A673 (cell line): Measurements from ENCODE around the gene CDK5RAP3. TPM values are rescaled to one million over a fixed set of nuclear protein-coding genes. Genes with fewer than 3 reads are reported as not detected.
A peak's percentile ranks its signal among the peaks of the same experiment; 100 is the strongest.

Experiments
- BruUV-seq: library from RNA; stranded (reverse); fragments of 400-500 nt; replicated peaks from 2 replicates; lab custom pipeline; 2021; lab: Mats Ljungman, UMichigan
- CTCF ChIA-PET: fragments of 300-600 bp; sonication (Branson Sonifier 250); formaldehyde crosslinking; loops from one replicate; lab custom pipeline; 2022; ENCODE audit warnings: antibody characterized with exemption; lab: Charles Lee
- POLR2A ChIA-PET: fragments of 300-600 bp; sonication (Branson Sonifier 250); formaldehyde crosslinking; loops from one replicate; lab custom pipeline; 2022; ENCODE audit warnings: antibody characterized with exemption; ENCODE audit not compliant: low non-redundant PET; lab: Charles Lee
- DNase-seq: peaks from one replicate; pipeline ENCODE4 v3.0.0-alpha.2; 2015; ENCODE audit warnings: low spot score
- H3K27ac ChIP-seq: fragments of 200-600 bp; sonication (generic); 2 replicates; pipeline ENCODE4 v1.5.1; 2016; ENCODE audit warnings: mixed run types, low read depth, mild to moderate bottlenecking, mixed read lengths, antibody characterized with exemption, low read length; ENCODE audit not compliant: poor library complexity, severe bottlenecking
- H3K27me3 ChIP-seq: fragments of 200-600 bp; sonication (generic); replicated peaks from 2 replicates; pipeline ENCODE4 v1.6.1; 2017; ENCODE audit warnings: mixed run types, low read depth, mild to moderate bottlenecking, mixed read lengths, antibody characterized with exemption, low read length; ENCODE audit not compliant: insufficient read depth, poor library complexity
- H3K36me3 ChIP-seq: fragments of 200-600 bp; sonication (generic); 2 replicates; pipeline ENCODE4 v1.6.1; 2016; ENCODE audit warnings: mixed run types, mild to moderate bottlenecking, mixed read lengths, antibody characterized with exemption, low read length; ENCODE audit not compliant: insufficient read depth, poor library complexity, severe bottlenecking
- H3K4me1 ChIP-seq: fragments of 200-600 bp; sonication (generic); 2 replicates; pipeline ENCODE4 v1.6.1; 2017; ENCODE audit warnings: mixed run types, mild to moderate bottlenecking, mixed read lengths, antibody characterized with exemption, low read length; ENCODE audit not compliant: insufficient read depth, poor library complexity, severe bottlenecking
- H3K4me3 ChIP-seq: fragments of 200-600 bp; sonication (generic); 2 replicates; pipeline ENCODE4 v1.5.1; 2016; ENCODE audit warnings: low read depth, mixed run types, mild to moderate bottlenecking, mixed read lengths, low read length; ENCODE audit not compliant: poor library complexity, severe bottlenecking
- H3K9me3 ChIP-seq: fragments of 200-600 bp; sonication (generic); 2 replicates; pipeline ENCODE4 v1.6.1; 2016; ENCODE audit warnings: mixed run types, low read depth, mild to moderate bottlenecking, mixed read lengths, antibody characterized with exemption, low read length; ENCODE audit not compliant: poor library complexity, severe bottlenecking
- EZH2 ChIP-seq: fragments of 200-600 bp; sonication (generic); IDR thresholded peaks from 2 replicates; pipeline ENCODE4 v1.6.1; 2017; ENCODE audit warnings: borderline replicate concordance, low read depth, mild to moderate bottlenecking, mixed read lengths, antibody characterized with exemption, low read length; ENCODE audit not compliant: poor library complexity, severe bottlenecking
- intact Hi-C: fragments of 100-400 bp; cut with micrococcal nuclease; formaldehyde crosslinking; loops from one replicate; pipeline ENCODE4 v1.10.0; 2022; ENCODE audit not compliant: unreplicated experiment
- total RNA-seq: library from RNA; stranded (reverse); gene quantifications from 2 replicates; pipeline ENCODE4 v1.2.3, GENCODE V29; 2021
- TF ChIP-seq, protein P1 (sequence below): fragments of 300-800, 200-600 bp; sonication (generic); conservative IDR thresholded peaks from 2 replicates; pipeline ENCODE4 v1.5.1; 2017; ENCODE audit warnings: low read depth, mild to moderate bottlenecking, antibody characterized with exemption, low read length, moderate library complexity, mixed read lengths

The CDK5RAP3 gene
- total RNA-seq, 1 experiment from 2014 or later: 172 TPM

DNA sequence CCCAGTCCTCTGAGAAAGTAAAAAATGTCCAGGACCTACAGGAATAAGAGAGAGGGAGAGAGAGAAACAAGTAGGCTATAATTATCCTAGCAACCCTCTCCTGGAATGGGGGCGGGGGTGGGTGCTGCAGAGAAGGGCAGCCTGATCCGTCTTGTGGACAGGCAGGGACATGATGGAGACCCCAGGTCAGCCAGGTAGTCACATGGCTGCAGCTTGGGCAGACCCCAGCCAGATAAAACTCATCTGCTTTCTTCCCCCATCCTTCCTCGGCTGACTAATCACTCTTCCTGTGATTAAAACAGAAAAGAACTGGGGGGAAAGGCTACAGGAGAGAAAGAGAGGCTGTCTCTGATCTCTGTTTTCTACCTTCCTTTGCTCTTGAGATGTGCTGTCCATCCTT lies 34.1 kb downstream of the CDK5RAP3 start:
- ChIA-PET POLR2A (no interaction called here), CTCF (no interaction called here)
- intact Hi-C loops: no loop called here
- no peaks in the 10 kb centered on the region for H3K36me3 ChIP-seq
- H3K4me3 ChIP-seq: no peak overlapping the region
- H3K27ac ChIP-seq: peak overlapping the region; percentile 98
- no peak for DNase-seq
- no peaks in the 10 kb centered on the region for H3K9me3 ChIP-seq
- H3K27me3 ChIP-seq: no peaks in the 10 kb centered on the region
- TF ChIP-seq, protein P1, sequence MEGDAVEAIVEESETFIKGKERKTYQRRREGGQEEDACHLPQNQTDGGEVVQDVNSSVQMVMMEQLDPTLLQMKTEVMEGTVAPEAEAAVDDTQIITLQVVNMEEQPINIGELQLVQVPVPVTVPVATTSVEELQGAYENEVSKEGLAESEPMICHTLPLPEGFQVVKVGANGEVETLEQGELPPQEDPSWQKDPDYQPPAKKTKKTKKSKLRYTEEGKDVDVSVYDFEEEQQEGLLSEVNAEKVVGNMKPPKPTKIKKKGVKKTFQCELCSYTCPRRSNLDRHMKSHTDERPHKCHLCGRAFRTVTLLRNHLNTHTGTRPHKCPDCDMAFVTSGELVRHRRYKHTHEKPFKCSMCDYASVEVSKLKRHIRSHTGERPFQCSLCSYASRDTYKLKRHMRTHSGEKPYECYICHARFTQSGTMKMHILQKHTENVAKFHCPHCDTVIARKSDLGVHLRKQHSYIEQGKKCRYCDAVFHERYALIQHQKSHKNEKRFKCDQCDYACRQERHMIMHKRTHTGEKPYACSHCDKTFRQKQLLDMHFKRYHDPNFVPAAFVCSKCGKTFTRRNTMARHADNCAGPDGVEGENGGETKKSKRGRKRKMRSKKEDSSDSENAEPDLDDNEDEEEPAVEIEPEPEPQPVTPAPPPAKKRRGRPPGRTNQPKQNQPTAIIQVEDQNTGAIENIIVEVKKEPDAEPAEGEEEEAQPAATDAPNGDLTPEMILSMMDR: no peak
- TF ChIP-seq EZH2: no peak
- BruUV-seq: no TSS peak
- peaks cover 57% of the 10 kb centered on the region for H3K4me1 ChIP-seq

DNA sequence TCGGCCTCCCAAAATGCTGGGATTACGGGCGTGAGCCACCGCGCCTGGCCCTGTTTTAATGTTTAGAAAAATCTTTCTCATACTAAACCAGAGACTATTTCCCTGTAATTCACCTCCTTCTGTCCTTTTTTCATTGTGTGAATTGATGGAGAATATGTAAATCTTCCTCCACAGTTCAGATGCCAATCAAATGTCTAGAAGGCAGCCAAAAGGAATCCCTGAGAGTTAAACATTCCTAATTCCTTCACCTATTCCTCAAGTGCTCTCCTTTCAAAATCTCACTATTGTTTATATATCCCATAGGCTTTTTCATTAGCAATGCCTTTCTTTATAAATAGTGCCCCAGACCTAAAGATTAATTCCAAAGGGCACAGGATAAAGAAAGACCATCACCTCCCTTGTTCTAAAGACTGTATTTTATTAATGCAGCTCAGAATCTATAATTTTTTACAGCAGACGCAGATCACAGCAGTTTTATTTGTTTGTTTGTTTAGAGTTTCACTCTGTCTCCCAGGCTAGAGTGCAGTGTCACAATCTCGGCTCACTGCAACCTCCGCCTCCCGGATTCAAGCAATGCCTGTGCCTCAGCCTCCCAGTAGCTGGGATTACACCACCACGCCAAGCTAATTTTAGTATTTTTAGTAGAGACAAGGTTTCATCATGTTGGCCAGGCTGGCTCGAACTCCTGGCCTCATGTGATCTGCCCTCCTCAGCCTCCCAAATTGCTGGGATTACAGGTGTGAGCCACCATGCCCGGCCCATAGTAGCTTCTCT lies 36.2 kb downstream of the CDK5RAP3 start:
- TF ChIP-seq EZH2: no peak
- TF ChIP-seq, protein P1: no peak
- H3K36me3 ChIP-seq: no peaks in the 10 kb centered on the region
- ChIA-PET POLR2A (no interaction called here), CTCF (no interaction called here)
- peaks cover 53% of the 10 kb centered on the region for H3K4me1 ChIP-seq
- no peaks in the 10 kb centered on the region for H3K27me3 ChIP-seq
- BruUV-seq: no TSS peak
- no peak for DNase-seq
- no peak overlapping the region for H3K4me3 ChIP-seq
- H3K27ac ChIP-seq: no peak overlapping the region
- intact Hi-C loops: no loop called here
- no peaks in the 10 kb centered on the region for H3K9me3 ChIP-seq

DNA sequence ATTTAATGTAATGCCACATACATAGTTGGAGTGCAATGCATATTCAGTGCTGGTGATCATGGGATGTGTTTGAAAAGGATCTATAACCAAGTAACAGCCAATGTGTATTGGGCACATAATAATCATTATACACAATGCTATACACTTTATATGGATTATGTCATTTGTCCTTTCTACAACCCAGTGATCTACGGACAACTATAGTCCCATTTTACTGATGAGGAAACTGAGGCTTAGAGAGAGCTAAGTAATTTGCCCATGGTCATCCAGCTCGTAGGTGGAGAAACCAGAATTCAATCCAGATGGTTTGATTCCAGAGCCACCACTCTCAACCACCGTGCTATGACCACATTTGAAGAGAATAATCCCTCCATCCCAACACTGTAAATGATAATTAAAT lies 39.3 kb downstream of the CDK5RAP3 start:
- no peak for TF ChIP-seq EZH2
- TF ChIP-seq, protein P1: no peak
- no peaks in the 10 kb centered on the region for H3K36me3 ChIP-seq
- no peaks in the 10 kb centered on the region for H3K27me3 ChIP-seq
- no peak overlapping the region for H3K27ac ChIP-seq
- no TSS peak for BruUV-seq
- H3K4me1 ChIP-seq: peaks cover 54% of the 10 kb centered on the region
- DNase-seq: no peak
- POLR2A ChIA-PET: no interaction called here
- H3K4me3 ChIP-seq: no peak overlapping the region
- intact Hi-C loops: no loop called here
- CTCF ChIA-PET: interaction anchor here (0.5 to 2.3 kb wide), 2 partner anchors 39 to 41 kb away, joined by 5 to 7 read pairs; partner anchors contain the start of gene CDK5RAP3
- H3K9me3 ChIP-seq: no peaks in the 10 kb centered on the region
